Measurements from ENCODE around the gene RPS19. TPM values are rescaled to one million over a fixed set of nuclear protein-coding genes. Genes with fewer than 3 reads are reported as not detected.

Gene RPS19
- total RNA-seq, 1 experiment from 2014 or later: 3,152 TPM

DNA sequence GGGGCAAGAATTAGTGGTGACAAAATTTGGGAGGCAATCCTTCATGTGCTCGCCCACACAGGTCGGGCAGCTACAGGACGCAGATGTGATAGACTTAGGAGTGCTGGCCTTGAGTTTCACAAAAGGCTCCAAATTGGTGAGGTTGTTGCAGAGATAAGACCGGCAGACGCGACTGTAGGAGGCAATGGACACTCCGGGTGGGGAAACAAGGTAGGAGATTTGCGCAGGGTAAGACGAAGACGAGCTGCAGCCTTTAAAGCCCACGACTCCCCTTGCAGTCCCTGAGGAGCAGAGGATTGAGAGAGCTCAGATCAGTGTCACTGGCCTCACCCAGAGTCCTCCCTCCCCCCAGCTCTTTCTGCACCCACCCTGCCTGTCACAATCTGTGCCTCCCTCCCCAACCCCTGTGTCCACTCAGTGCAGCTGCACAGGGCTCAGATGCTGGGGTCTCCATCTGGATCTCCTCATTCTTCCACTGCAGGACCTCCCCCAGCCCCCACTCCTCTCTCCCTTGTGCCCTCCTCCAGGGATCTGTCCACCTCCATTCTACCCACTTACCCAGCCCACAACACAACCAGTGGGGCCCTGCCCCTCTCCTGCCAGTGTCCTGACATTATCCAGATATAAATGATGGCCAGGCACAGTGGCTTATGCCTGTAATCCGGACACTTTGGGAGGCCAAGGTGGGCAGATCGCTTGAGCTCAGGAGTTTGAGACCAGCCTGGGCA, 21.9 kb upstream of the RPS19 start (continued):
- no peak for TF ChIP-seq HMGXB4 (CRISPR knock-in tag; IDR thresholded peaks at IDR 0.05)
- TF ChIP-seq NR1H2 (CRISPR knock-in tag; IDR thresholded peaks at IDR 0.05): no peak

- H3K36me3 Mint-ChIP-seq: no peaks in the 10 kb centered on the region
- peaks cover 42% of the 10 kb centered on the region for H3K27me3 Mint-ChIP-seq (ENCODE audit: low read depth)
- H3K4me1 Mint-ChIP-seq: no peaks in the 10 kb centered on the region
- H3K4me3 Mint-ChIP-seq: no peak overlapping the region
- ChIA-PET POLR2A (interaction anchor here (1.1 to 1.7 kb wide), 2 partner anchors 21 to 87 kb away, joined by 3 to 5 read pairs; partner anchors contain the start of gene RPS19), CTCF (interaction anchor here (0.6 to 3.3 kb wide), 6 partner anchors 13 to 635 kb away, joined by 3 to 21 read pairs (median 10); partner anchors contain the start of gene CEACAM6)
- TF ChIP-seq RORB (CRISPR knock-in tag; IDR thresholded peaks at IDR 0.05): no peak
- DNase-seq (ENCODE audit: low spot score): no peak
- no peak for ATAC-seq
- H3K9me3 Mint-ChIP-seq: peaks cover 4% of the 10 kb centered on the region
- no peak overlapping the region for H3K27ac Mint-ChIP-seq
These were observed 20.8 kb upstream of the RPS19 start for GRCh38 chr19:41839211-41839610.

- DNase-seq (ENCODE audit: low spot score): no peak
- TF ChIP-seq, protein P1, sequence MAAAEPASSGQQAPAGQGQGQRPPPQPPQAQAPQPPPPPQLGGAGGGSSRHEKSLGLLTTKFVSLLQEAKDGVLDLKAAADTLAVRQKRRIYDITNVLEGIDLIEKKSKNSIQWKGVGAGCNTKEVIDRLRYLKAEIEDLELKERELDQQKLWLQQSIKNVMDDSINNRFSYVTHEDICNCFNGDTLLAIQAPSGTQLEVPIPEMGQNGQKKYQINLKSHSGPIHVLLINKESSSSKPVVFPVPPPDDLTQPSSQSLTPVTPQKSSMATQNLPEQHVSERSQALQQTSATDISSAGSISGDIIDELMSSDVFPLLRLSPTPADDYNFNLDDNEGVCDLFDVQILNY (CRISPR knock-in tag; IDR thresholded peaks at IDR 0.05): no peak
- TF ChIP-seq, protein P2, sequence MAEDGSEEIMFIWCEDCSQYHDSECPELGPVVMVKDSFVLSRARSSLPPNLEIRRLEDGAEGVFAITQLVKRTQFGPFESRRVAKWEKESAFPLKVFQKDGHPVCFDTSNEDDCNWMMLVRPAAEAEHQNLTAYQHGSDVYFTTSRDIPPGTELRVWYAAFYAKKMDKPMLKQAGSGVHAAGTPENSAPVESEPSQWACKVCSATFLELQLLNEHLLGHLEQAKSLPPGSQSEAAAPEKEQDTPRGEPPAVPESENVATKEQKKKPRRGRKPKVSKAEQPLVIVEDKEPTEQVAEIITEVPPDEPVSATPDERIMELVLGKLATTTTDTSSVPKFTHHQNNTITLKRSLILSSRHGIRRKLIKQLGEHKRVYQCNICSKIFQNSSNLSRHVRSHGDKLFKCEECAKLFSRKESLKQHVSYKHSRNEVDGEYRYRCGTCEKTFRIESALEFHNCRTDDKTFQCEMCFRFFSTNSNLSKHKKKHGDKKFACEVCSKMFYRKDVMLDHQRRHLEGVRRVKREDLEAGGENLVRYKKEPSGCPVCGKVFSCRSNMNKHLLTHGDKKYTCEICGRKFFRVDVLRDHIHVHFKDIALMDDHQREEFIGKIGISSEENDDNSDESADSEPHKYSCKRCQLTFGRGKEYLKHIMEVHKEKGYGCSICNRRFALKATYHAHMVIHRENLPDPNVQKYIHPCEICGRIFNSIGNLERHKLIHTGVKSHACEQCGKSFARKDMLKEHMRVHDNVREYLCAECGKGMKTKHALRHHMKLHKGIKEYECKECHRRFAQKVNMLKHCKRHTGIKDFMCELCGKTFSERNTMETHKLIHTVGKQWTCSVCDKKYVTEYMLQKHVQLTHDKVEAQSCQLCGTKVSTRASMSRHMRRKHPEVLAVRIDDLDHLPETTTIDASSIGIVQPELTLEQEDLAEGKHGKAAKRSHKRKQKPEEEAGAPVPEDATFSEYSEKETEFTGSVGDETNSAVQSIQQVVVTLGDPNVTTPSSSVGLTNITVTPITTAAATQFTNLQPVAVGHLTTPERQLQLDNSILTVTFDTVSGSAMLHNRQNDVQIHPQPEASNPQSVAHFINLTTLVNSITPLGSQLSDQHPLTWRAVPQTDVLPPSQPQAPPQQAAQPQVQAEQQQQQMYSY (CRISPR knock-in tag; IDR thresholded peaks at IDR 0.05): no peak
- TF ChIP-seq, protein P3, sequence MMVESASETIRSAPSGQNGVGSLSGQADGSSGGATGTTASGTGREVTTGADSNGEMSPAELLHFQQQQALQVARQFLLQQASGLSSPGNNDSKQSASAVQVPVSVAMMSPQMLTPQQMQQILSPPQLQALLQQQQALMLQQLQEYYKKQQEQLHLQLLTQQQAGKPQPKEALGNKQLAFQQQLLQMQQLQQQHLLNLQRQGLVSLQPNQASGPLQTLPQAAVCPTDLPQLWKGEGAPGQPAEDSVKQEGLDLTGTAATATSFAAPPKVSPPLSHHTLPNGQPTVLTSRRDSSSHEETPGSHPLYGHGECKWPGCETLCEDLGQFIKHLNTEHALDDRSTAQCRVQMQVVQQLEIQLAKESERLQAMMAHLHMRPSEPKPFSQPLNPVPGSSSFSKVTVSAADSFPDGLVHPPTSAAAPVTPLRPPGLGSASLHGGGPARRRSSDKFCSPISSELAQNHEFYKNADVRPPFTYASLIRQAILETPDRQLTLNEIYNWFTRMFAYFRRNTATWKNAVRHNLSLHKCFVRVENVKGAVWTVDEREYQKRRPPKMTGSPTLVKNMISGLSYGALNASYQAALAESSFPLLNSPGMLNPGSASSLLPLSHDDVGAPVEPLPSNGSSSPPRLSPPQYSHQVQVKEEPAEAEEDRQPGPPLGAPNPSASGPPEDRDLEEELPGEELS (CRISPR knock-in tag; IDR thresholded peaks at IDR 0.05): no peak
- TF ChIP-seq ARID4B (CRISPR knock-in tag; IDR thresholded peaks at IDR 0.05; ENCODE audit: borderline replicate concordance) (no peak), PRRX2 (CRISPR knock-in tag; IDR thresholded peaks at IDR 0.05) (no peak), ZNF219 (CRISPR knock-in tag; IDR thresholded peaks at IDR 0.05; ENCODE audit: borderline replicate concordance) (no peak), NFE2L1 (CRISPR knock-in tag; IDR thresholded peaks at IDR 0.05) (no peak), ZNF232 (CRISPR knock-in tag; IDR thresholded peaks at IDR 0.05) (no peak)
- Mint-ChIP-seq H3K27ac (no peak overlapping the region), H3K9me3 (peaks cover 11% of the 10 kb centered on the region), H3K4me1 (no peaks in the 10 kb centered on the region), H3K4me3 (no peak overlapping the region), H3K36me3 (no peaks in the 10 kb centered on the region), H3K27me3 (ENCODE audit: low read depth) (peaks cover 48% of the 10 kb centered on the region)
- ChIA-PET POLR2A (no interaction called here), CTCF (interaction anchor here (1.3 to 2.1 kb wide), 2 partner anchors 15 to 90 kb away, joined by 5 to 6 read pairs; no protein-coding TSS in a partner anchor)
- ATAC-seq: no peak
These were observed 16.7 kb upstream of the RPS19 start for GRCh38 chr19:41843371-41843770.
